AG08396 (cell line): ENCODE data around the gene RPS2.

Experiments used
- DNase-seq: peaks from one replicate; pipeline ENCODE4 v3.0.0; 2012; ENCODE audit warnings: low spot score, mixed read lengths

Gene RPS2

GRCh38 chr16:1998852-1999801, 34.5 kb upstream of the RPS2 start:
- no peak for DNase-seq

GRCh38 chr16:1998360-1998835, 33.8 kb upstream of the RPS2 start:
- no peak for DNase-seq

- DNase-seq: peak; percentile 73
Observed at GRCh38 chr16:1997494-1998359, 33.1 kb upstream of the RPS2 start.

GRCh38 chr16:1993731-1994131, 29.1 kb upstream of the RPS2 start:
- DNase-seq: no peak

- no peak for DNase-seq
Observed at GRCh38 chr16:1992704-1993317, 28.2 kb upstream of the RPS2 start.

GRCh38 chr16:1991948-1992703, 27.5 kb upstream of the RPS2 start:
- DNase-seq: peak; percentile 95

GRCh38 chr16:1991588-1991947, 26.9 kb upstream of the RPS2 start:
- no peak for DNase-seq

GRCh38 chr16:1991135-1991551, 26.5 kb upstream of the RPS2 start:
- DNase-seq: no peak

GRCh38 chr16:1990351-1991134, 25.9 kb upstream of the RPS2 start:
- no peak for DNase-seq

- DNase-seq: no peak
Observed at GRCh38 chr16:1990101-1990350, 25.4 kb upstream of the RPS2 start.

- DNase-seq: peak; percentile 68
Observed at GRCh38 chr16:1989209-1990100, 24.8 kb upstream of the RPS2 start, which contains the start of gene SYNGR3. Gene SYNGR3, plus strand, starts transcription at chr16:1989970. Its CDS starts 133 bp downstream, at chr16:1990103.

- no peak for DNase-seq
Observed at GRCh38 chr16:1987198-1987597, 22.6 kb upstream of the RPS2 start.

- no peak for DNase-seq
Observed at GRCh38 chr16:1985466-1986150, 21.0 kb upstream of the RPS2 start.

GRCh38 chr16:1984347-1985225, 20.0 kb upstream of the RPS2 start:
- peak; percentile 51 for DNase-seq

- DNase-seq: peak; percentile 99
Observed at GRCh38 chr16:1983544-1984346, 19.1 kb upstream of the RPS2 start, which contains the start of gene GFER. Gene GFER, plus strand, starts transcription at chr16:1984193. Its CDS starts 26 bp downstream, at chr16:1984219.

- no peak for DNase-seq
Observed at GRCh38 chr16:1982991-1983543, 18.4 kb upstream of the RPS2 start.

- DNase-seq: no peak
Observed at GRCh38 chr16:1982013-1982433, 17.4 kb upstream of the RPS2 start.
